Smooth muscle cell of the brain vasculature (primary cell): ENCODE results near the gene LYSMD1.
A peak's percentile ranks its signal among the peaks of the same experiment; 100 is the strongest.
"Not testable (repeated sequence)": the region's sequence is repeated elsewhere in the genome, so short reads cannot be mapped to it uniquely, and the experiment has no call there.

Experiments
- DNase-seq: peaks from one replicate; pipeline ENCODE4 v3.0.0-alpha.2; 2012; ENCODE audit warnings: low read depth, low spot score

The LYSMD1 gene

GRCh38 chr1:151165738-151166504 is at the start of gene LYSMD1, which contains the start of gene SCNM1:
Gene LYSMD1 (minus strand): TSS chr1:151165902. CDS start chr1:151165258, 644 bp downstream.
Gene SCNM1 (plus strand): TSS chr1:151166144. CDS start chr1:151166153, 9 bp downstream.
- peak; percentile 96 for DNase-seq

GRCh38 chr1:151213560-151213959 is 47.9 kb upstream of the LYSMD1 start:
- no peak for DNase-seq

- DNase-seq: no peak
Measured at GRCh38 chr1:151211972-151212705, 46.4 kb upstream of the LYSMD1 start.

GRCh38 chr1:151210830-151211229 is 45.1 kb upstream of the LYSMD1 start:
- DNase-seq: no peak

- DNase-seq: not testable (repeated sequence)
Measured at GRCh38 chr1:151205381-151205965, 39.8 kb upstream of the LYSMD1 start.

- no peak for DNase-seq
Measured at GRCh38 chr1:151199873-151200581, 34.3 kb upstream of the LYSMD1 start.

- peak; percentile 94 for DNase-seq
Measured at GRCh38 chr1:151198254-151199127, 32.8 kb upstream of the LYSMD1 start, which contains the start of gene PIP5K1A. Gene PIP5K1A (plus strand): TSS chr1:151198552. CDS start chr1:151198997, 445 bp downstream.

GRCh38 chr1:151197863-151198253 is 32.2 kb upstream of the LYSMD1 start:
- DNase-seq: no peak

- DNase-seq: peak; percentile 79
Measured at GRCh38 chr1:151196292-151196800, 30.6 kb upstream of the LYSMD1 start.

- not testable (repeated sequence) for DNase-seq
Measured at GRCh38 chr1:151194894-151195594, 29.3 kb upstream of the LYSMD1 start.

GRCh38 chr1:151193856-151194255 is 28.2 kb upstream of the LYSMD1 start:
- DNase-seq: no peak

- no peak for DNase-seq
Measured at GRCh38 chr1:151193304-151193703, 27.6 kb upstream of the LYSMD1 start.

GRCh38 chr1:151192047-151192446 is 26.3 kb upstream of the LYSMD1 start:
- no peak for DNase-seq

GRCh38 chr1:151189637-151190445 is 24.1 kb upstream of the LYSMD1 start, which contains the start of gene VPS72:
Gene VPS72 (minus strand): TSS chr1:151190197. CDS start chr1:151190121, 76 bp downstream.
- DNase-seq: peak; percentile 58

GRCh38 chr1:151188667-151189066 is 23.0 kb upstream of the LYSMD1 start:
- DNase-seq: not testable (repeated sequence)

- DNase-seq: no peak
Measured at GRCh38 chr1:151187205-151187604, 21.5 kb upstream of the LYSMD1 start.

GRCh38 chr1:151184211-151184610 is 18.5 kb upstream of the LYSMD1 start:
- no peak for DNase-seq

GRCh38 chr1:151176514-151177045 is 10.9 kb upstream of the LYSMD1 start:
- DNase-seq: no peak
